GM12891 (cell line): Measurements from ENCODE around the gene EVA1A. TPM values are rescaled to one million over a fixed set of nuclear protein-coding genes. Genes with fewer than 3 reads are reported as not detected.

Experiments used
- DNase-seq: peaks from one replicate; pipeline ENCODE4 v3.0.0; 2011; ENCODE audit warnings: low spot score; ENCODE audit not compliant: insufficient read length
- FAIRE-seq: peaks from 2 replicates; lab custom pipeline; 2011; peaks lifted over from hg19 to GRCh38; lab: Jason Lieb, UNC
- PAX5 ChIP-seq: IDR thresholded peaks from 2 replicates; pipeline ENCODE4 v1.6.1; 2011; ENCODE audit warnings: low read length, moderate library complexity, mild to moderate bottlenecking; ENCODE audit not compliant: insufficient read depth, severe bottlenecking
- POLR2A ChIP-seq: IDR thresholded peaks from 2 replicates; pipeline ENCODE4 v1.6.1; 2011; ENCODE audit warnings: low read depth, low read length, control low read depth
- POLR2AphosphoS5 ChIP-seq: IDR thresholded peaks from 2 replicates; pipeline ENCODE4 v1.6.1; 2011; ENCODE audit warnings: low read depth, low read length, control low read depth
- POU2F2 ChIP-seq: IDR thresholded peaks from 2 replicates; pipeline ENCODE4 v1.6.1; 2011; ENCODE audit warnings: low read depth, mild to moderate bottlenecking, control low read depth, low read length, moderate library complexity
- SPI1 ChIP-seq: IDR thresholded peaks from 2 replicates; pipeline ENCODE4 v1.6.1; 2011; ENCODE audit warnings: low read depth, low read length, control low read depth
- TAF1 ChIP-seq: IDR thresholded peaks from 2 replicates; pipeline ENCODE4 v1.6.1; 2011; ENCODE audit warnings: low read depth, low read length, control low read depth
- polyA plus RNA-seq: library from polyadenylated mRNA; unstranded; fragments of >200 nt; gene quantifications from one replicate; pipeline ENCODE4 v1.2.1, GENCODE V29; 2012; ENCODE audit warnings: low read depth, missing spikeins, inconsistent platforms; ENCODE audit not compliant: missing spikeins

Gene EVA1A
- not detected for polyA plus RNA-seq

DNA sequence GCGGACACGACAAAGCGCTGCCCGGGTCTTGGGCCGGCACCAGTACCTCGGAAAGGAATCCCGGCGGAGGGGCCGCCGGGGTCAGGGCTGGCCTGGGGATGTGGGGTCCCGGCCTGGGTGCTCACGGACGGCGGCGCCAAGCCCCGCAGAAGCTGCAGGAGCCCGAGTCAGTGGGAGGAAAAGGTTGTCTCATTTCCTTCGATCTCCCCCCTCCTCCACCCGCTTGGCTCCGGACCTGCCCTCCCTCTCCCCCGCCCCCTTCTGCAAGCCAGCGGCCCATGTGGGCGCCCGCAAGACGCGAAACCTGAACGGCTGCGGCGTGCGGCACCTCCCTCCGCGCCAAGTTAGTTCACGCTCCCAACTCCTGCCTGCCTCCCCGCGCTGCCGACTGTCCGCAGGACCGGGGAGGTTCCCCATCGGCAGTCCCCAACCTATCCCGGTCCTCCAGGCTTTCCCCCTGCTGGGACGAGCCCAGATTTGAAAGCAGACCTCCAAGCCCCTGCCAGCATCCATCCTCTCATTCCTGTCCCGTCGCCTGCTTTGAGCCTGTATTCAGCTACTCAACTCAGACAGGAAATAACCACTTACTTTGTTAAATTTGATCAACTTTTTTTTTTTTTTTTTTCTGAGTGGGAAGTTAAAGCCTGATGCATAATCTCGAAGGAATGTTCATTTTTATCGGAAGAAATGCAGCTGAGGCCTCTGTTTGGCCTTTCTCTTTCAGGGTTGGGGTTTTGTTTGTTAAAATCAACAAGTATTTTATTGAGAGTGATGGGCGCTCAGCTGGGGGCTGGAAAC lies at the start of gene EVA1A:
EVA1A (minus strand) TSS at position 172 of the 798 bp plus-strand sequence. CDS start 42,799 bp downstream, outside the sequence.
- DNase-seq (peak; percentile 29), FAIRE-seq (no peak)
- no peak for TF ChIP-seq POLR2A

DNA sequence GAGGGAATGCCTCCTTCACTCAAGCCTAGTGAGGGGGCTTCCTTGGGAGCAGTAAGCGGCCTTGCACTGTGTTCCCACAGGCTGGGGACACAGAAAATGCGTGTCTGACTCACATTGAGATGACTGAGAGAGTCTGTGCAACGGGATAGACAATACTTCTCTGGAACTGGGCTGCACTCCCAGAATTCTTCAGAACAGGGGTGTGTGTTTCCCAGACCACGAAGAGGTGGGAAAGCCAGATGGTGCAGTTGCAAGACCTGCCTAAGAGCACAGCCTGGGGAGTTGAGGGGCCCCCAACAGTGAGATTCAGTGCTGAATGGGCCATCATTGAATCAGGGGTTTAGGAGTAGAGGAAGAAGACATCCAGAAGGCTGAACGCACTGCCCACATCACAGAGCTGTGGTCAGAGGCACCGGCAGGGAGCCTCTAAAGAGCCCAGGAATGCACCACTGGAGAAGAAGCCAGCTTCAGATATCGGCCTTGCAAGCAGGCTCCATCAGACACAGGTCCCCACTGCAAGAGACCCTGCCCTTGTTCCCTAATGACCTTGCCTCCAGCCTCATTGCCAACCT lies 49.3 kb upstream of the EVA1A start:
- FAIRE-seq (no peak), DNase-seq (no peak)
- TF ChIP-seq TAF1, result no peak
- no peak for TF ChIP-seq POLR2A
- no peak for TF ChIP-seq PAX5
- TF ChIP-seq POU2F2, result no peak
- no peak for TF ChIP-seq POLR2AphosphoS5
- TF ChIP-seq SPI1, result no peak

GRCh38 chr2:75609334-75609689 lies 48.6 kb upstream of the EVA1A start:
- DNase-seq, result no peak
- TF ChIP-seq POLR2AphosphoS5 (no peak), POLR2A (no peak), TAF1 (no peak), SPI1 (no peak), PAX5 (no peak), POU2F2 (no peak)
- FAIRE-seq, result no peak

DNA sequence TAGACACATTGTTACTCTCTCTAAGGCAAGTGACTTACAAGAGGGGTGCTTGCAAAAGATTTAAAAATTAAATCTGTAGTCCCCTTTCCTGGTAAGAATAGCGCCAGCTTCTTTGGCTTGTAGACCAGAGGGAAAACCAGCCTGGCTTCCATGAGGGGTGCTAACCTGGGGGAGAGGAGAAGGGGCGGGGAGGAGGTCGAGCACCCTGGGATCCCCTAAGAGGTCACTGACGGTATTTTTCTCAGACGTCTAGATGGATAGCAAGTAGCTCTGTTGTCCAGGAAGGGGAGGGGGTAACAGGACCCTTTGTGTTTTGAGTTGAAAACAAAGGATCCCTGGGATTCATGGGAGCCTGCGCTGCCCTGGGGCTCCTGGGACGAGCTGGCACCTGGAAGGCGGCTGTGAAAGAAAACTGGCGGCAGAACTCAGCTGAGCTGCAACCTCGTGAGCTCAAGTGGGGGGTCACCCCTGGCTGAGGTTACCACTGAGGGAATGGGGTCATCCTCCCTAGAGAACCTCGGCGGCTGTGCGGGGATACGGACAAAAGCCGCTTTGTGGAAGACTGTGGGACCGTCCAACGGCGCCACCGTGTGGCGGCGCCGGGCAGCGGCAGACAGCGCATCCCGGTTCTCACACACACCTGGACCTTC lies 48.1 kb upstream of the EVA1A start:
- no peak for TF ChIP-seq PAX5
- no peak for TF ChIP-seq POU2F2
- no peak for TF ChIP-seq TAF1
- no peak for TF ChIP-seq SPI1
- TF ChIP-seq POLR2A, result no peak
- TF ChIP-seq POLR2AphosphoS5, result no peak

GRCh38 chr2:75607988-75608683 lies 47.4 kb upstream of the EVA1A start:
- DNase-seq (no peak), FAIRE-seq (no peak)
- TF ChIP-seq POLR2AphosphoS5 (no peak), POU2F2 (no peak)

More for the DNA sequence above, 48.1 kb upstream of the EVA1A start:
- FAIRE-seq (peak; percentile 90), DNase-seq (peak; percentile 58)

GRCh38 chr2:75607400-75607798 lies 46.7 kb upstream of the EVA1A start:
- DNase-seq (no peak), FAIRE-seq (no peak)
- TF ChIP-seq SPI1, result no peak
- no peak for TF ChIP-seq POLR2A
- TF ChIP-seq PAX5, result no peak
- TF ChIP-seq POLR2AphosphoS5, result no peak
- TF ChIP-seq TAF1, result no peak
- no peak for TF ChIP-seq POU2F2

- TF ChIP-seq PAX5 (no peak), POLR2AphosphoS5 (no peak), SPI1 (no peak), POU2F2 (no peak), TAF1 (no peak), POLR2A (no peak)
- FAIRE-seq, result no peak
- no peak for DNase-seq
Observed at GRCh38 chr2:75606761-75607399, 46.1 kb upstream of the EVA1A start.

GRCh38 chr2:75605770-75606529 lies 45.2 kb upstream of the EVA1A start:
- FAIRE-seq (no peak), DNase-seq (no peak)
- TF ChIP-seq POU2F2 (no peak), POLR2A (no peak), PAX5 (peak; percentile 76), POLR2AphosphoS5 (no peak), SPI1 (no peak), TAF1 (no peak)
